ENCODE data around the gene FADD. TPM values are rescaled to one million over a fixed set of nuclear protein-coding genes. Genes with fewer than 3 reads are reported as not detected.

The FADD gene
- total RNA-seq, 4 donors from 2014 or later, result 18.4 to 30.1 (median 22.6) TPM

GRCh38 chr11:70240337-70240736 is 37.2 kb downstream of the FADD start:
- no peak for ATAC-seq (ENCODE audit: low FRiP score)
- no peak for DNase-seq (ENCODE audit: low spot score)
- TF ChIP-seq CTCF (IDR thresholded peaks at IDR 0.05), result no peak

GRCh38 chr11:70241709-70242108 is 38.6 kb downstream of the FADD start:
- no peak for TF ChIP-seq CTCF (IDR thresholded peaks at IDR 0.05)
- ATAC-seq (ENCODE audit: low FRiP score) (no peak), DNase-seq (ENCODE audit: low spot score) (no peak)

- TF ChIP-seq CTCF (IDR thresholded peaks at IDR 0.05), result no peak
- DNase-seq (ENCODE audit: low spot score), result no peak
- no peak for ATAC-seq (ENCODE audit: low FRiP score)
These were observed 39.8 kb downstream of the FADD start for GRCh38 chr11:70242885-70243284.

- DNase-seq (ENCODE audit: low spot score) (no peak), ATAC-seq (ENCODE audit: low FRiP score) (peak; percentile 51)
- TF ChIP-seq CTCF (IDR thresholded peaks at IDR 0.05), result no peak
These were observed 41.0 kb downstream of the FADD start for GRCh38 chr11:70243912-70244652.

- peak; percentile 80 for ATAC-seq (ENCODE audit: low FRiP score)
- TF ChIP-seq CTCF (IDR thresholded peaks at IDR 0.05), result no peak
- peak; percentile 35 for DNase-seq (ENCODE audit: low spot score)
These were observed 41.6 kb downstream of the FADD start for GRCh38 chr11:70244698-70245097.

- DNase-seq (ENCODE audit: low spot score) (no peak), ATAC-seq (ENCODE audit: low FRiP score) (no peak)
- no peak for TF ChIP-seq CTCF (IDR thresholded peaks at IDR 0.05)
These were observed 43.1 kb downstream of the FADD start for GRCh38 chr11:70246196-70246595.

- no peak for TF ChIP-seq CTCF (IDR thresholded peaks at IDR 0.05)
- no peak for DNase-seq (ENCODE audit: low spot score)
- peak; percentile 23 for ATAC-seq (ENCODE audit: low FRiP score)
These were observed 44.1 kb downstream of the FADD start for GRCh38 chr11:70247042-70247709.

All from omental fat pad (tissue), 4 donors.